ENCODE data around the gene SHD.

SHD gene

GRCh38 chr19:4337906-4338440 is 58.9 kb downstream of the SHD start:
- no peak for TF ChIP-seq SPI1 (IDR thresholded peaks at IDR 0.05; ENCODE audit: low read depth, low read length)
- DNase-seq (ENCODE audit: insufficient read length, low spot score) = no peak
- peak; percentile 72 for FAIRE-seq

DNA sequence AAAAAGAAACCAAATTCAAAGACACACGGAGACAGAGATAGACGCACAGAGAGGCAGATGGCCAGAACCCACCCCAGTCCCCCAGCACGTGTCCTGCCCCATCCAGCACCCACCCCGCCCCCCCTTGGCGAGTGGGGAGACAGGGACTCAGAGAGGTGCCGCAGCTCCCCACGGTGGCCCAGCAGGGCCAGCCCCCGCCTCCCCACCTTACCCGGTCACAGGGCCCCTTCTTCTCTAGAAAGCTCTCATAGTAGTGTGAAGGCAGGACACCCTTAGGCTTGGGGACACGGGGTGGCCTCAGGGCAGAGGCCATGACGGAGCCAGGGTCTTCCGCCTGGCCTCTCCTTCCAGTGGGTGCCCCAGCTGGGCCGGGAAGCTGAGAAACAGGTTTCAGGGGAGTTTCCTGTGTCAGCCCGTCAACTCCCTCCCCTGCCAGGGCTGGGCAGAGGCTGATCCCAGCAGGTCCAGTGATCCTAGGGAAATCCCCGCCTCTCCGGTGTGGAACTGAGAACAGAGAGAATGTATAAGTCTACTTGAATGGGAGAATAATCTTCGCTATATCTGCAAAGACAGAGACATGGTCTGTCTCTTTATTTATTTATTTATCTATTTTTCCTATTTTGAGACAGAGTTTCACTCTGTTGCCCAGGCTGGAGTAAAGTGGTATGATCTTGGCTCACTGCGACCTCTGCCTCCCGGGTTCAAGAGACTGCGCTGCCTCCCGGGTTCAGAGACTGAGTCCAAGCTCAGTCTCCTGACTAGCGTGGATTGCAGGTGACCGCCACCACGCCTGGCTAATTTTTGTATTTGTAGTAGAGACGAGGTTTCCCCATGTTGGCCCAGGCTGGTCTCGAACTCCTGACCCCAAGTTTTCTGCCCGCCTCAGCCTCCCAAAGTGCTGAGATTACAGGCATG is 59.6 kb downstream of the SHD start, which contains the start of gene STAP2:
TSS of gene STAP2 (minus strand) at position 387 of the 915 bp plus-strand sequence. CDS start at position 313, 74 bp downstream.
- DNase-seq (ENCODE audit: insufficient read length, low spot score) = no peak
- TF ChIP-seq PAX5 (IDR thresholded peaks at IDR 0.05; ENCODE audit: insufficient read depth, low read length, severe bottlenecking) (no peak), SPI1 (IDR thresholded peaks at IDR 0.05; ENCODE audit: low read depth, low read length) (no peak), TAF1 (IDR thresholded peaks at IDR 0.05; ENCODE audit: low read depth, low read length) (0 out of 2 replicates have a peak, but pooled peaks have one; percentile 26), POLR2A (IDR thresholded peaks at IDR 0.05; ENCODE audit: low read depth, low read length) (peak; percentile 53; the same call in 1 of the 2 replicates)
- no peak for FAIRE-seq

All from GM12891 (cell line).